ENCODE results near the gene GRK1. TPM values are rescaled to one million over a fixed set of nuclear protein-coding genes. Genes with fewer than 3 reads are reported as not detected.

The GRK1 gene
- total and polyA plus RNA-seq, 2 experiments from 2014 or later, result not detected

DNA sequence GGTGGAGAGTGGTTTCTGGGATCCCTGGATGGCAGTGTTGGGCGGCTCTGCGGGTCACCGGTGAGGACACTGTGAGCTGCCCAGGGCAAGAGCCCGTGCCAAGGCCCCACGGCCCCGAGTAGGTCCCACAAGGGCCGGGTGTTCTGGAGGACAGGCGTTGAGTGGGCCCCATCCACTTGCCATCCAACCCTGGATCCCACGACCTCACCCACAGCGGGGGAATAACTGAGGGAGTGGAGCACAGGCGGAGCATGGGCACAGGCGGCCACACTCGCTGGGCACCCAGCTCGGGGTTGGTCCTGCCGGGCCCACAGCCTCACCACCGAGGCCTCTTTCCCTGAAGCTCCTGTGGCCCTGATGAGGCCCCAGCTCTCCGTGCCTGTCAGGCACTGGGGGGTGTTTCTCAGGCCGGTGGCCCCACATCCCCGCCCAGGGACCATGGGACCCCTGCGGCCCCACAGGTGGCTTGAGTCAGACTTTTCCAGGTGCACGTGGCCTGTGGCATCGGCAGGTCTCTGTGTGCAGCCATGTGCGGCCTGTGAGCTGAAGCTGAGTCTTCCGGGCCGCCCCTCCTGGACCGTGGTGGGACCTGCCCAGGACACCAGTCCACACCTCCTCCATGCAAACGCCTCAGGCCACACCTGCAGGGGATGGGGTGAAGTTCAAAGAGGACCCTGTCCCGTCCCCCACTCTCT is 108.6 kb downstream of the GRK1 start (continued):
- no peak for TF ChIP-seq ZNF114 (CRISPR knock-in tag; IDR thresholded peaks at IDR 0.05)

DNA sequence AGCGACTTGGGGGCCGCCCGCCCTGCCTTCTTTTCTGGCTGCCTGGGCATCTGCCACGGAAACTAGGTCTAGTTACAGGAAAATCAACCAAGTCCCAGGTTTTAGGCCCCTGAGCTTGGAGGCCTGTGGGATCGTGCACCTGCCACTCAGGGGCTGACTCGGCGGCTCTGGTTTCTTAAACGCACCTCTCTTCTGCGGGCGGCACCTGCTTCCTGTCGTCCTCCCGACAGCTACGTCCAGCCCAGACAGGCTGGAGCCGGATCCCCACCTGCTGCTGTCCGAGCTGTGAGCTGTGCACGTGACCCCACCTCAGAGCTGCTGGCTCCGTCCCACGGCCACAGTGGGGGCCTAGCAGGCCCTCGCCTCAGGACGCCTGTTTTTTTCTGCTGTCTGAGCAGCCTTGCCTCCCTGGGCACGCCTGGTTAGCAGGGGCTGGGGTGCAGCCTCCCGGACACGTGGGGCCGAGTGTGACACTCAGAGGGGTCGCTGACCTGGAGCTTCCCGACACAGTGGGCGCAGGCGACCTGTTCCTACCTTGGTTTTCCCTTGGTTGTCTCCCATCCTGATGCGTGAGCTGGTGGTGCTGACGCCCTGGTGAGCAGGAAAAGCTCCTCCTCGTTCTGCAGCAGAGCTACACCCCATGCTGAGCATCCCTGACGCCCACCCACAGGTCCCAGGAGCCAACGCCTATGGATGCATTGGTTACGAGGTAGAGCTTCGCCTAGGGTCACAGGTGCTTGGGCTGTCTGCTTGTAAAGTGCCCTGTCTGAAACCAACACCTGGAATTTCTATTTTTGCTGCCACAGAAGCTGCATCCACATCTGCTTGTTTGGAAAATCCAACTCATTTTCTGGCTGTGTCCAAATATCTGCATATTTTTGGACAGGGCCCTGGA is 109.5 kb downstream of the GRK1 start:
- no peak overlapping the region for H3K27ac Mint-ChIP-seq

More for the DNA sequence above, 109.5 kb downstream of the GRK1 start:
- no peak overlapping the region for H3K27ac ChIP-seq (ENCODE audit: low read depth)
- no peaks in the 10 kb centered on the region for H3K4me1 Mint-ChIP-seq
- no peak overlapping the region for H3K4me3 ChIP-seq
- no peaks in the 10 kb centered on the region for H4K20me1 ChIP-seq (replicated peaks; ENCODE audit: insufficient read depth)
- H3K4me2 ChIP-seq, result no peak overlapping the region
- H3K36me3 Mint-ChIP-seq (ENCODE audit: low read depth), result no peaks in the 10 kb centered on the region
- ATAC-seq (no peak), DNase-seq (ENCODE audit: low spot score) (no peak)
- peaks cover 6% of the 10 kb centered on the region for H3K27me3 Mint-ChIP-seq (ENCODE audit: insufficient read depth, low read depth, poor library complexity)
- no peak overlapping the region for H2AFZ ChIP-seq
- H3K79me2 ChIP-seq (replicated peaks; ENCODE audit: insufficient read depth), result no peaks in the 10 kb centered on the region
- H3K27me3 ChIP-seq (ENCODE audit: insufficient read depth), result no peaks in the 10 kb centered on the region
- no peaks in the 10 kb centered on the region for H3K4me1 ChIP-seq (ENCODE audit: insufficient read depth)
- H3K9me3 Mint-ChIP-seq, result no peaks in the 10 kb centered on the region
- no peaks in the 10 kb centered on the region for H3F3A ChIP-seq (replicated peaks; ENCODE audit: low read depth)
- H3K4me3 Mint-ChIP-seq, result no peak overlapping the region
- H3K36me3 ChIP-seq (ENCODE audit: insufficient read depth), result no peaks in the 10 kb centered on the region
- TF ChIP-seq, protein P1, sequence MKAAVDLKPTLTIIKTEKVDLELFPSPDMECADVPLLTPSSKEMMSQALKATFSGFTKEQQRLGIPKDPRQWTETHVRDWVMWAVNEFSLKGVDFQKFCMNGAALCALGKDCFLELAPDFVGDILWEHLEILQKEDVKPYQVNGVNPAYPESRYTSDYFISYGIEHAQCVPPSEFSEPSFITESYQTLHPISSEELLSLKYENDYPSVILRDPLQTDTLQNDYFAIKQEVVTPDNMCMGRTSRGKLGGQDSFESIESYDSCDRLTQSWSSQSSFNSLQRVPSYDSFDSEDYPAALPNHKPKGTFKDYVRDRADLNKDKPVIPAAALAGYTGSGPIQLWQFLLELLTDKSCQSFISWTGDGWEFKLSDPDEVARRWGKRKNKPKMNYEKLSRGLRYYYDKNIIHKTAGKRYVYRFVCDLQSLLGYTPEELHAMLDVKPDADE (IDR thresholded peaks at IDR 0.05), result no peak
- TF ChIP-seq, protein P2, sequence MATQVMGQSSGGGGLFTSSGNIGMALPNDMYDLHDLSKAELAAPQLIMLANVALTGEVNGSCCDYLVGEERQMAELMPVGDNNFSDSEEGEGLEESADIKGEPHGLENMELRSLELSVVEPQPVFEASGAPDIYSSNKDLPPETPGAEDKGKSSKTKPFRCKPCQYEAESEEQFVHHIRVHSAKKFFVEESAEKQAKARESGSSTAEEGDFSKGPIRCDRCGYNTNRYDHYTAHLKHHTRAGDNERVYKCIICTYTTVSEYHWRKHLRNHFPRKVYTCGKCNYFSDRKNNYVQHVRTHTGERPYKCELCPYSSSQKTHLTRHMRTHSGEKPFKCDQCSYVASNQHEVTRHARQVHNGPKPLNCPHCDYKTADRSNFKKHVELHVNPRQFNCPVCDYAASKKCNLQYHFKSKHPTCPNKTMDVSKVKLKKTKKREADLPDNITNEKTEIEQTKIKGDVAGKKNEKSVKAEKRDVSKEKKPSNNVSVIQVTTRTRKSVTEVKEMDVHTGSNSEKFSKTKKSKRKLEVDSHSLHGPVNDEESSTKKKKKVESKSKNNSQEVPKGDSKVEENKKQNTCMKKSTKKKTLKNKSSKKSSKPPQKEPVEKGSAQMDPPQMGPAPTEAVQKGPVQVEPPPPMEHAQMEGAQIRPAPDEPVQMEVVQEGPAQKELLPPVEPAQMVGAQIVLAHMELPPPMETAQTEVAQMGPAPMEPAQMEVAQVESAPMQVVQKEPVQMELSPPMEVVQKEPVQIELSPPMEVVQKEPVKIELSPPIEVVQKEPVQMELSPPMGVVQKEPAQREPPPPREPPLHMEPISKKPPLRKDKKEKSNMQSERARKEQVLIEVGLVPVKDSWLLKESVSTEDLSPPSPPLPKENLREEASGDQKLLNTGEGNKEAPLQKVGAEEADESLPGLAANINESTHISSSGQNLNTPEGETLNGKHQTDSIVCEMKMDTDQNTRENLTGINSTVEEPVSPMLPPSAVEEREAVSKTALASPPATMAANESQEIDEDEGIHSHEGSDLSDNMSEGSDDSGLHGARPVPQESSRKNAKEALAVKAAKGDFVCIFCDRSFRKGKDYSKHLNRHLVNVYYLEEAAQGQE (IDR thresholded peaks at IDR 0.05; ENCODE audit: unreplicated experiment), result no peak
- TF ChIP-seq EZH2phosphoT487 (IDR thresholded peaks at IDR 0.05; ENCODE audit: unreplicated experiment) (no peak), EZH2 (IDR thresholded peaks at IDR 0.05; ENCODE audit: low read depth, unreplicated experiment) (no peak), ZNF331 (CRISPR knock-in tag; IDR thresholded peaks at IDR 0.05; ENCODE audit: low read depth) (no peak), JUNB (IDR thresholded peaks at IDR 0.05; ENCODE audit: unreplicated experiment) (no peak), CREB1 (CRISPR knock-in tag; IDR thresholded peaks at IDR 0.05; ENCODE audit: low read depth) (no peak)
- TF ChIP-seq, protein P3, sequence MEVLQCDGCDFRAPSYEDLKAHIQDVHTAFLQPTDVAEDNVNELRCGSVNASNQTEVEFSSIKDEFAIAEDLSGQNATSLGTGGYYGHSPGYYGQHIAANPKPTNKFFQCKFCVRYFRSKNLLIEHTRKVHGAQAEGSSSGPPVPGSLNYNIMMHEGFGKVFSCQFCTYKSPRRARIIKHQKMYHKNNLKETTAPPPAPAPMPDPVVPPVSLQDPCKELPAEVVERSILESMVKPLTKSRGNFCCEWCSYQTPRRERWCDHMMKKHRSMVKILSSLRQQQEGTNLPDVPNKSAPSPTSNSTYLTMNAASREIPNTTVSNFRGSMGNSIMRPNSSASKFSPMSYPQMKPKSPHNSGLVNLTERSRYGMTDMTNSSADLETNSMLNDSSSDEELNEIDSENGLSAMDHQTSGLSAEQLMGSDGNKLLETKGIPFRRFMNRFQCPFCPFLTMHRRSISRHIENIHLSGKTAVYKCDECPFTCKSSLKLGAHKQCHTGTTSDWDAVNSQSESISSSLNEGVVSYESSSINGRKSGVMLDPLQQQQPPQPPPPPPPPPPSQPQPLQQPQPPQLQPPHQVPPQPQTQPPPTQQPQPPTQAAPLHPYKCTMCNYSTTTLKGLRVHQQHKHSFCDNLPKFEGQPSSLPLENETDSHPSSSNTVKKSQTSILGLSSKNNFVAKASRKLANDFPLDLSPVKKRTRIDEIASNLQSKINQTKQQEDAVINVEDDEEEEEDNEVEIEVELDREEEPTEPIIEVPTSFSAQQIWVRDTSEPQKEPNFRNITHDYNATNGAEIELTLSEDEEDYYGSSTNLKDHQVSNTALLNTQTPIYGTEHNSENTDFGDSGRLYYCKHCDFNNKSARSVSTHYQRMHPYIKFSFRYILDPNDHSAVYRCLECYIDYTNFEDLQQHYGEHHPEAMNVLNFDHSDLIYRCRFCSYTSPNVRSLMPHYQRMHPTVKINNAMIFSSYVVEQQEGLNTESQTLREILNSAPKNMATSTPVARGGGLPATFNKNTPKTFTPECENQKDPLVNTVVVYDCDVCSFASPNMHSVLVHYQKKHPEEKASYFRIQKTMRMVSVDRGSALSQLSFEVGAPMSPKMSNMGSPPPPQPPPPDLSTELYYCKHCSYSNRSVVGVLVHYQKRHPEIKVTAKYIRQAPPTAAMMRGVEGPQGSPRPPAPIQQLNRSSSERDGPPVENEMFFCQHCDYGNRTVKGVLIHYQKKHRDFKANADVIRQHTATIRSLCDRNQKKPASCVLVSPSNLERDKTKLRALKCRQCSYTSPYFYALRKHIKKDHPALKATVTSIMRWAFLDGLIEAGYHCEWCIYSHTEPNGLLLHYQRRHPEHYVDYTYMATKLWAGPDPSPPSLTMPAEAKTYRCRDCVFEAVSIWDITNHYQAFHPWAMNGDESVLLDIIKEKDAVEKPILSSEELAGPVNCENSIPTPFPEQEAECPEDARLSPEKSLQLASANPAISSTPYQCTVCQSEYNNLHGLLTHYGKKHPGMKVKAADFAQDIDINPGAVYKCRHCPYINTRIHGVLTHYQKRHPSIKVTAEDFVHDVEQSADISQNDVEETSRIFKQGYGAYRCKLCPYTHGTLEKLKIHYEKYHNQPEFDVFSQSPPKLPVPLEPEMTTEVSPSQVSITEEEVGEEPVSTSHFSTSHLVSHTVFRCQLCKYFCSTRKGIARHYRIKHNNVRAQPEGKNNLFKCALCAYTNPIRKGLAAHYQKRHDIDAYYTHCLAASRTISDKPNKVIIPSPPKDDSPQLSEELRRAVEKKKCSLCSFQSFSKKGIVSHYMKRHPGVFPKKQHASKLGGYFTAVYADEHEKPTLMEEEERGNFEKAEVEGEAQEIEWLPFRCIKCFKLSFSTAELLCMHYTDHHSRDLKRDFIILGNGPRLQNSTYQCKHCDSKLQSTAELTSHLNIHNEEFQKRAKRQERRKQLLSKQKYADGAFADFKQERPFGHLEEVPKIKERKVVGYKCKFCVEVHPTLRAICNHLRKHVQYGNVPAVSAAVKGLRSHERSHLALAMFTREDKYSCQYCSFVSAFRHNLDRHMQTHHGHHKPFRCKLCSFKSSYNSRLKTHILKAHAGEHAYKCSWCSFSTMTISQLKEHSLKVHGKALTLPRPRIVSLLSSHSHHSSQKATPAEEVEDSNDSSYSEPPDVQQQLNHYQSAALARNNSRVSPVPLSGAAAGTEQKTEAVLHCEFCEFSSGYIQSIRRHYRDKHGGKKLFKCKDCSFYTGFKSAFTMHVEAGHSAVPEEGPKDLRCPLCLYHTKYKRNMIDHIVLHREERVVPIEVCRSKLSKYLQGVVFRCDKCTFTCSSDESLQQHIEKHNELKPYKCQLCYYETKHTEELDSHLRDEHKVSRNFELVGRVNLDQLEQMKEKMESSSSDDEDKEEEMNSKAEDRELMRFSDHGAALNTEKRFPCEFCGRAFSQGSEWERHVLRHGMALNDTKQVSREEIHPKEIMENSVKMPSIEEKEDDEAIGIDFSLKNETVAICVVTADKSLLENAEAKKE (CRISPR knock-in tag; IDR thresholded peaks at IDR 0.05), result no peak
- TF ChIP-seq, protein P4, sequence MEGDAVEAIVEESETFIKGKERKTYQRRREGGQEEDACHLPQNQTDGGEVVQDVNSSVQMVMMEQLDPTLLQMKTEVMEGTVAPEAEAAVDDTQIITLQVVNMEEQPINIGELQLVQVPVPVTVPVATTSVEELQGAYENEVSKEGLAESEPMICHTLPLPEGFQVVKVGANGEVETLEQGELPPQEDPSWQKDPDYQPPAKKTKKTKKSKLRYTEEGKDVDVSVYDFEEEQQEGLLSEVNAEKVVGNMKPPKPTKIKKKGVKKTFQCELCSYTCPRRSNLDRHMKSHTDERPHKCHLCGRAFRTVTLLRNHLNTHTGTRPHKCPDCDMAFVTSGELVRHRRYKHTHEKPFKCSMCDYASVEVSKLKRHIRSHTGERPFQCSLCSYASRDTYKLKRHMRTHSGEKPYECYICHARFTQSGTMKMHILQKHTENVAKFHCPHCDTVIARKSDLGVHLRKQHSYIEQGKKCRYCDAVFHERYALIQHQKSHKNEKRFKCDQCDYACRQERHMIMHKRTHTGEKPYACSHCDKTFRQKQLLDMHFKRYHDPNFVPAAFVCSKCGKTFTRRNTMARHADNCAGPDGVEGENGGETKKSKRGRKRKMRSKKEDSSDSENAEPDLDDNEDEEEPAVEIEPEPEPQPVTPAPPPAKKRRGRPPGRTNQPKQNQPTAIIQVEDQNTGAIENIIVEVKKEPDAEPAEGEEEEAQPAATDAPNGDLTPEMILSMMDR (conservative IDR thresholded peaks at IDR 0.05; ENCODE audit: low read depth in 2 of 2), result no peak
- 0 out of 2 replicates have a peak, but pooled peaks cover 3% of the 10 kb centered on the region for H3K9me2 ChIP-seq (ENCODE audit: insufficient read depth)

Data from GM23338 (cell line).